SK-N-SH (cell line): ENCODE measurements around the gene C22orf42. TPM values are rescaled to one million over a fixed set of nuclear protein-coding genes. Genes with fewer than 3 reads are reported as not detected.

Experiments
- CTCF ChIA-PET: fragments of 300-600, 350-600 bp; formaldehyde crosslinking; extraction: SDS; loops from one replicate; lab custom pipeline; 2021; lab: Yijun Ruan, JAX
- POLR2A ChIA-PET: fragments of 350-600 bp; sonication (Branson Sonifier 250); formaldehyde crosslinking; extraction: SDS; loops from one replicate; lab custom pipeline; 2020; ENCODE audit warnings: antibody characterized with exemption, inconsistent platforms; lab: Yijun Ruan, JAX
- DNase-seq: peaks from one replicate; pipeline ENCODE4 v3.0.0; 2012
- H2AFZ ChIP-seq: fragments of 200-600 bp; sonication (generic); 2 replicates; pipeline ENCODE4 v1.8.1; 2016; ENCODE audit warnings: antibody characterized with exemption, mild to moderate bottlenecking, low read depth
- H3F3A ChIP-seq: fragments of 200-600 bp; sonication (generic); replicated peaks from 2 replicates; pipeline ENCODE3; 2016; ENCODE audit warnings: antibody characterized with exemption, mild to moderate bottlenecking; ENCODE audit not compliant: insufficient read depth
- H3K27ac ChIP-seq, 2 experiments: fragments of 200-500 bp in 1 of 2; fragments of 200-600 bp in 1 of 2; sonication (Bioruptor generic) in 1 of 2; sonication (generic), shearing (Covaris generic) in 1 of 2; 2 replicates each; pipeline versions ENCODE4 v1.5.1 to v1.6.1; 2014 to 2016; ENCODE audit warnings: low read depth in 2 of 2, inconsistent platforms in 1 of 2, low read length in 1 of 2, mild to moderate bottlenecking in 1 of 2, mixed read lengths in 1 of 2
- H3K27me3 ChIP-seq: fragments of 200-600 bp; sonication (generic), shearing (Covaris generic); 2 replicates; pipeline ENCODE4 v1.6.1; 2016; ENCODE audit warnings: mixed run types; ENCODE audit not compliant: insufficient read depth
- H3K36me3 ChIP-seq, 2 experiments: fragments of 200-500 bp in 1 of 2; fragments of 200-600 bp in 1 of 2; sonication (Bioruptor generic) in 1 of 2; sonication (generic) in 1 of 2; replicated peaks in 1 of 2; 2 replicates each; pipeline versions ENCODE3 to v1.5.1; 2014 to 2016; ENCODE audit warnings: low read length in 1 of 2, mild to moderate bottlenecking in 1 of 2; ENCODE audit not compliant: insufficient read depth in 2 of 2, control insufficient read depth in 1 of 2
- H3K4me1 ChIP-seq, 2 experiments: fragments of 200-500 bp in 1 of 2; fragments of 200-600 bp in 1 of 2; sonication (Bioruptor generic) in 1 of 2; sonication (generic), shearing (Covaris generic) in 1 of 2; 2 replicates each; pipeline versions ENCODE4 v1.5.1 to v1.6.1; 2014 to 2016; ENCODE audit warnings: low read depth in 1 of 2, low read length in 1 of 2, mixed run types in 1 of 2; ENCODE audit not compliant: insufficient read depth in 2 of 2, control insufficient read depth in 1 of 2
- H3K4me2 ChIP-seq: fragments of 200-600 bp; sonication (generic), shearing (Covaris generic); 2 replicates; pipeline ENCODE4 v1.6.1; 2017; ENCODE audit warnings: mixed run types
- H3K4me3 ChIP-seq, 2 experiments: fragments of 200-500 bp in 1 of 2; fragments of 200-600 bp in 1 of 2; sonication (Bioruptor generic) in 1 of 2; sonication (generic), shearing (Covaris generic) in 1 of 2; 2 replicates each; pipeline versions ENCODE4 v1.5.1 to v1.8.1; 2014 to 2016; ENCODE audit warnings: low read depth in 2 of 2, inconsistent platforms in 1 of 2, low read length in 1 of 2, mild to moderate bottlenecking in 1 of 2, mixed read lengths in 1 of 2, moderate library complexity in 1 of 2
- H3K79me2 ChIP-seq: fragments of 200-600 bp; sonication (generic); 2 replicates; pipeline ENCODE4 v1.8.1; 2017; ENCODE audit warnings: mild to moderate bottlenecking; ENCODE audit not compliant: insufficient read depth
- H3K9ac ChIP-seq: fragments of 200-600 bp; sonication (generic); 2 replicates; pipeline ENCODE4 v1.6.1; 2017; ENCODE audit warnings: mixed run types
- H3K9me2 ChIP-seq: fragments of 200-600 bp; sonication (generic); 2 replicates; pipeline ENCODE4 v1.6.1; 2017; ENCODE audit warnings: mixed run types
- H3K9me3 ChIP-seq: fragments of 200-600 bp; sonication (generic); 2 replicates; pipeline ENCODE4 v1.6.1; 2017; ENCODE audit warnings: mixed run types, mild to moderate bottlenecking, moderate library complexity
- H4K20me1 ChIP-seq: fragments of 200-600 bp; sonication (generic); 2 replicates; pipeline ENCODE4 v1.6.1; 2017; ENCODE audit warnings: mild to moderate bottlenecking, mixed run types; ENCODE audit not compliant: insufficient read depth
- ELF1 ChIP-seq: IDR thresholded peaks from 2 replicates; pipeline ENCODE4 v1.4.0; 2012
- EP300 ChIP-seq, 2 experiments: IDR thresholded peaks; 2 replicates each; pipeline versions ENCODE4 v1.4.0 to v1.6.1; 2012; ENCODE audit warnings: borderline replicate concordance in 1 of 2, low read depth in 1 of 2, low read length in 1 of 2
- FOSL2 ChIP-seq: IDR thresholded peaks from 2 replicates; pipeline ENCODE4 v1.4.0; 2012; ENCODE audit warnings: low read depth, mild to moderate bottlenecking, moderate library complexity, borderline replicate concordance
- GABPA ChIP-seq: IDR thresholded peaks from 2 replicates; pipeline ENCODE4 v1.4.0; 2012; ENCODE audit warnings: low read depth, mild to moderate bottlenecking
- GATA2 ChIP-seq: sonication (generic); formaldehyde crosslinking; IDR thresholded peaks from 2 replicates; pipeline ENCODE4 v1.5.0; 2020; ENCODE audit warnings: mild to moderate bottlenecking, missing genetic modification reagents
- IRF3 ChIP-seq: fragments of 150-350 bp; IDR thresholded peaks from 2 replicates; pipeline ENCODE4 v1.6.1; 2016; ENCODE audit warnings: mild to moderate bottlenecking, low read depth, low read length
- JUND ChIP-seq: IDR thresholded peaks from 2 replicates; pipeline ENCODE4 v1.4.0; 2012
- MXI1 ChIP-seq: IDR thresholded peaks from 2 replicates; pipeline ENCODE4 v1.6.1; 2012; ENCODE audit warnings: mild to moderate bottlenecking, low read depth, low read length, improper control_type of control experiment
- RAD21 ChIP-seq: IDR thresholded peaks from 2 replicates; pipeline ENCODE4 v1.6.1; 2012; ENCODE audit warnings: mild to moderate bottlenecking, low read length
- RCOR1 ChIP-seq: fragments of 150-350 bp; IDR thresholded peaks from 2 replicates; pipeline ENCODE4 v1.6.1; 2017; ENCODE audit warnings: antibody characterized with exemption, low read length
- REST ChIP-seq: IDR thresholded peaks from 2 replicates; pipeline ENCODE4 v1.6.1; 2012; ENCODE audit warnings: mild to moderate bottlenecking, low read depth, low read length, moderate library complexity
- SIN3A ChIP-seq: IDR thresholded peaks from 2 replicates; pipeline ENCODE4 v1.6.1; 2012; ENCODE audit warnings: low read depth, mild to moderate bottlenecking, low read length, moderate library complexity, borderline replicate concordance
- SMC3 ChIP-seq: IDR thresholded peaks from 2 replicates; pipeline ENCODE4 v1.6.1; 2012; ENCODE audit warnings: low read depth, low read length, improper control_type of control experiment
- TAF1 ChIP-seq: IDR thresholded peaks from 2 replicates; pipeline ENCODE4 v1.6.1; 2012; ENCODE audit warnings: low read depth, mild to moderate bottlenecking, low read length, moderate library complexity, borderline replicate concordance
- TEAD4 ChIP-seq: IDR thresholded peaks from 2 replicates; pipeline ENCODE4 v1.4.0; 2012; ENCODE audit warnings: mild to moderate bottlenecking, borderline replicate concordance; ENCODE audit not compliant: insufficient read depth
- USF1 ChIP-seq: IDR thresholded peaks from 2 replicates; pipeline ENCODE4 v1.4.0; 2012; ENCODE audit warnings: low read depth, borderline replicate concordance
- YY1 ChIP-seq: IDR thresholded peaks from 2 replicates; pipeline ENCODE4 v1.4.0; 2012; ENCODE audit warnings: low read depth, mild to moderate bottlenecking
- WGBS: methylation state at CpG from one replicate; pipeline ENCODE4 v1.1.6; 2017; ENCODE audit warnings: low lambda C conversion rate; 5-methylcytosine and 5-hydroxymethylcytosine counted together
- polyA plus RNA-seq, 3 experiments: library from polyadenylated mRNA; depleted of rRNA; stranded (reverse); fragments of >200 nt; gene quantifications; 2 replicates each; pipeline ENCODE4 v1.2.3, GENCODE V29; 2012
- TF ChIP-seq, protein P1 (sequence below): IDR thresholded peaks from 2 replicates; pipeline ENCODE4; 2012

C22orf42 gene, protein sequence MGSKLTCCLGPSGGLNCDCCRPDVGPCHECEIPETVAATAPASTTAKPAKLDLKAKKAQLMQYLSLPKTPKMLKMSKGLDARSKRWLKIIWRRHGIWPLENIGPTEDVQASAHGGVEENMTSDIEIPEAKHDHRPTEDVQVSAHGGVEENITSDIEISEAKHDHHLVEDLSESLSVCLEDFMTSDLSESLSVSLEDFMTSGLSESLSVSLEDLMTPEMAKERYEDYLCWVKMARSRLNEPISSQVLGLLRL
- not detected in 2 replicates for polyA plus RNA-seq (2012; rRNA removed)
- polyA plus RNA-seq (2012; cell fraction: cytosol; rRNA removed), result not detected in 2 replicates
- polyA plus RNA-seq (2012; cell fraction: nucleus; rRNA removed), result not detected in 2 replicates

- no peaks in the 10 kb centered on the region for H3F3A ChIP-seq
- H3K36me3 ChIP-seq, result no peaks in the 10 kb centered on the region
- H3K9ac ChIP-seq, result no peak within 1 kb of the TSS
- no peaks in the 10 kb centered on the region for H4K20me1 ChIP-seq
- H3K4me3 ChIP-seq, result no peak within 1 kb of the TSS
- no peaks in the 10 kb centered on the region for H3K9me3 ChIP-seq
- TF ChIP-seq TEAD4, result no peak
- TF ChIP-seq SIN3A, result no peak
- no peak for TF ChIP-seq FOSL2
- TF ChIP-seq TAF1, result no peak
- no peak for TF ChIP-seq EP300 (IDR thresholded peaks at IDR 0.05; ENCODE audit: borderline replicate concordance in 1 of 2, low read depth in 1 of 2, low read length in 1 of 2)
- TF ChIP-seq YY1, result no peak
- TF ChIP-seq RCOR1, result no peak
- TF ChIP-seq SMC3, result no peak
- no peak for TF ChIP-seq RAD21
- no peaks in the 10 kb centered on the region for H3K4me1 ChIP-seq
- H3K27ac ChIP-seq, result no peak within 1 kb of the TSS
- no peak within 1 kb of the TSS for H3K4me2 ChIP-seq
- ChIA-PET POLR2A (no interaction called here), CTCF (no interaction called here)
- H3K79me2 ChIP-seq, result no peaks in the 10 kb centered on the region
- H3K9me2 ChIP-seq, result no peaks in the 10 kb centered on the region
- no peak for DNase-seq
- H2AFZ ChIP-seq, result no peak within 1 kb of the TSS
- 38% methylated on average over 8 of the region's 12 CpGs for WGBS
- H3K27me3 ChIP-seq, result no peaks in the 10 kb centered on the region
These were observed at the start of gene C22orf42 for GRCh38 chr22:32158712-32159533. TSS of gene C22orf42 (minus strand) at chr22:32159303. CDS start at chr22:32159215, 88 bp downstream.

- H3K27ac ChIP-seq, result no peak overlapping the region
- H3K9me2 ChIP-seq, result no peaks in the 10 kb centered on the region
- H3K4me2 ChIP-seq, result no peak overlapping the region
- no peaks in the 10 kb centered on the region for H3K36me3 ChIP-seq
- H2AFZ ChIP-seq, result no peak overlapping the region
- no peaks in the 10 kb centered on the region for H3K9me3 ChIP-seq
- H3K27me3 ChIP-seq, result peaks cover 7% of the 10 kb centered on the region; the same call in 1 of the 2 replicates
- CTCF ChIA-PET, result interaction anchor here (0.7 to 3.4 kb wide), 2 partner anchors 57 to 267 kb away, joined by 3 to 18 read pairs; no protein-coding TSS in a partner anchor
- peaks cover 4% of the 10 kb centered on the region for H3F3A ChIP-seq
- POLR2A ChIA-PET, result no interaction called here
- peaks cover 0 to 24% of the 10 kb centered on the region in 2 experiments; a peak in 1 of 4 replicates for H3K4me1 ChIP-seq
- no peaks in the 10 kb centered on the region for H4K20me1 ChIP-seq
- 83% methylated on average over 2 of the region's 3 CpGs for WGBS
- DNase-seq, result no peak
- no peaks in the 10 kb centered on the region for H3K79me2 ChIP-seq
- H3K4me3 ChIP-seq, result no peak overlapping the region
- no peak overlapping the region for H3K9ac ChIP-seq
- TF ChIP-seq GATA2 (CRISPR knock-in tag) (no peak), ELF1 (no peak), SIN3A (no peak), TEAD4 (no peak), GABPA (no peak), IRF3 (no peak), MXI1 (no peak), REST (no peak), USF1 (no peak), JUND (no peak)
- TF ChIP-seq, protein P1, sequence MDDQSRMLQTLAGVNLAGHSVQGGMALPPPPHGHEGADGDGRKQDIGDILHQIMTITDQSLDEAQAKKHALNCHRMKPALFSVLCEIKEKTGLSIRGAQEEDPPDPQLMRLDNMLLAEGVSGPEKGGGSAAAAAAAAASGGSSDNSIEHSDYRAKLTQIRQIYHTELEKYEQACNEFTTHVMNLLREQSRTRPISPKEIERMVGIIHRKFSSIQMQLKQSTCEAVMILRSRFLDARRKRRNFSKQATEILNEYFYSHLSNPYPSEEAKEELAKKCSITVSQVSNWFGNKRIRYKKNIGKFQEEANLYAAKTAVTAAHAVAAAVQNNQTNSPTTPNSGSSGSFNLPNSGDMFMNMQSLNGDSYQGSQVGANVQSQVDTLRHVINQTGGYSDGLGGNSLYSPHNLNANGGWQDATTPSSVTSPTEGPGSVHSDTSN, result no peak
These were observed 49.6 kb upstream of the C22orf42 start for GRCh38 chr22:32208681-32209080.
